Non-pigmented ciliary epithelial cell (primary cell): ENCODE measurements around the gene ABHD17A.

Experiments
- DNase-seq: peaks from one replicate; pipeline ENCODE4 v3.0.0-alpha.2; 2010; ENCODE audit warnings: low read depth

The ABHD17A gene

DNA sequence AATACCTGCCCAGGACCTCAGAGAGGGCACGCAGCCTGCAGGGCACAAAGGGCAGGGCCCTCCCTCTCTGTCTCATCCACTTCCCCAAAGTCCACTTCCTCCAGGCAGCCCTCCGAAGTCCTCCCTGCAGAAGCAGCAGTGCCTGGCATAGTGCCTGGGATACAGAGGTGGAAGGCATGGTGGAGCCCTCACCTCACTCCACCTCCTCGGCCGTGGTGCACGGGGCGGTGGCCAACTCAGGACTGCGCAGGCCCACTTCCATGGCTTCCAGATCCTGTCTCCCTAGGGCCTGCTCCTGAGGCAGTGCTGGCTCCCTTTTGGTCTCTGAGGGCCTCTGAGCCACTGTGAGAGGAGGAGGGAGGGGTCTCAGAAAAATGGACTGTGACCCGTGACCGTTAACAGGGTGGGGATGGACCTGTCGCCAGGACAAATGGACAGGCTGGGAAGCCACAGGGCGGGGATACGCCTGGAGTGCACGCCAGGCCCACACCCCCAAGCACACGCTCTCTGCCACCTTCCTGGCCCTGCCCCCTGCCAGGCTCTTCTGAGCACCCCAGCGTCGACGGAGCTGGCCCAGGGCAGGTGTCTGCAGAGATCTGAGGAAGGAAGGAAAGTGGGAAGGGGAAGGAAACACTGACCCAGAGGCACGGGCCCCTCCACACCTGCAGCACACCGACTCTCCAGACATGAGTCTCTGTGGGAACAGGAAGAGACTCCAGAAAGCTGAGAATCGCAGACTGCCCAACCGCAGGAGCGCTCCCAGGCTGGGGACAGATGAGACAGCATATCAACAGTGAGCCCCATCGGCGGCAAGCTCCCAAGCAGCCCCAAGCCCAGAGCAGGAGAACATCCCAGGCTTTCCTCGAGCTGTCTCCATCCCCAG is 45.4 kb downstream of the ABHD17A start:
- DNase-seq = no peak

DNA sequence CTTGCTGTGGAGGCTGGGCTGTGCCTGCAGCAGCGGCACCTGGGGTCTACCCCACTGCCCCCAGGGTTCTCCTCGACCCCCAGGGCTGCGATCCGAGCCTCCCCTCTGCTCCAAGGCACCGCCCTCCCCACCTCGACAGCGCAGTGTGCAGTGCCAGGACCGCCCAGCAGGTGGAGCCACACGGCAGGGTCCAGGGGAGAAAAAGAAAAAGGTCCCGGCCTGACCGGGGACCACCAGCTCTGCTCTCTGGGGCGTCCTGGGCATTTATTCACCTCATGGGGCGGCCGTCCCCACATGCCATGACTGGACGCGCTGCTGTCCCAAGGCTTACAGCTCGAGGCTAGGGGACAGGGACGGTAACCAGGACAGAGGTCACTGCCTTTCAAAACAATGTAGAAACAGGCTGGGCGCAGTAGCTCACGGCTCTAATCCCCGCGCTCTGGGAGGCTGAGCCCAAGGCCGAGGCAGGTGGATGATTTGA is 47.6 kb downstream of the ABHD17A start:
- DNase-seq = no peak

DNA sequence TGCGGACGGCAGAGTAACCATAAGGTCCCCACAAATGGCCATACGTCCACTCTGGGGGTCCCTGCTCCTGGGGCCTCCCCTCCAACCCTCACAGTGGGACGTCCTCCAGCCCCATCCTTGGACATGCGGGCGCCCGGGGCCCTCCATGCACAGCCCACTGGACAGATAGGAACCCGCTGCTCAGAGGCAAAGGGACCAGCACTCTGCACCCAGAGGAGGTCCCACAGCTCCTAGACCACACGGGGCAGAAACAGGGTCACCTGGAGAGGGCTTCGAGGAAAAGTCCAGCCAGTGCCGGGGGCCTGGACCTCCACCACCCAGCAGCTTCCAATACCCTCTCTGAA is 48.1 kb downstream of the ABHD17A start:
- DNase-seq = no peak

DNA sequence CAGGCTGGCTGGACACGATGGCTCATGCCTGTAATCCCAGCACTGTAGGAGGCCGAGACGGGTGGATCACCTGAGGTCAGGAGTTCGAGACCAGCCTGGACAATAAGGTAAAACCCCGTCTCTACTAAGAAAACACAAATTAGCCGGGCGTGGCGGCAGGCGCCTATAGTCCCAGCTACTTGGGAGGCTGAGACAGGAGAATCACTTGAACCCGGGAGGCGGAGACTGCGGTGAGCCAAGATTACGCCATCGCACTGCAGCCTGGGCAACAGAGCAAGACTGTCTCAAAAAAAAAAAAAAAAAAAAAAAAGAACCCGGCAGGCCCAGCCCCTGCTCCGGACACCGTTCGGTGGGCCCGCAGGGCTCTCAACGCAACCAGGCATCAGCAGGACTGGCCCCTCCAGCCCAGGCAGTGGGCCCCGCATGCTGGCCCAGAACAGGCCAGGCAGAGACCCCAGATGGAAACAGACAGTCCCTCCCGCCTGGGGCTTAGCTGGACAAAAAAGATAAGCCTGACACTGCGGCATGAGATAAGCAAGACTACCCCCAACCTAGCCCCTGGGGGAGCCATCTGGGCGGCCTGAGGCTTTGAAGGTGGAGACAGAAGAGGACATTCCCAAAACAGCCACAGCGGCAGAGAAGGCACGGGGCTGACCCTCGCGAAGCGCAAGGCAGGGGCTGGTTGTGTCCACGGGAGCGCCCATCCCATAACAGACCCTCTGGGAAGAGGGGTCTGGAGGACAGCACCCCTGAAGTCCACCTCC is 48.7 kb downstream of the ABHD17A start:
- DNase-seq = no peak

DNA sequence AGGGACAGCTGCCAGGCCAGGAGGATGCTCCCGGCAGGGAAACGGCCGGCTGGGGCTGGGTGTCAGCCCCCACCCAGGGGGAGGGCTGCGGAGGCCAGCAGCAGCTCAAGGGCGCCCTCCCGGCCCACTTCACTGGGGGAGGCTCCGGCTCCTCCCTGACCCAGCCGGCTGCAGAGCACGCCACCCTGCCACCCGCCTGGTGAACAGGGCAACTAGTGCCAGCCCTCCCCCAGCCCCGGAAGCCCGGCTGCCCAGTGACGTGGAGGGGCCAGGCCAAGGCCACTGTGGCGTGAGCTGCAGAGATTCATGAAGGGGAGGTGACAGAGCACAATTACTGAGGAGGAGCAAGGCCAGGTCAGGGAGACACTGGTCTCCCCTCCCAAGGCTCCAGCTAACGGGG is 51.8 kb downstream of the ABHD17A start:
- DNase-seq = no peak

DNA sequence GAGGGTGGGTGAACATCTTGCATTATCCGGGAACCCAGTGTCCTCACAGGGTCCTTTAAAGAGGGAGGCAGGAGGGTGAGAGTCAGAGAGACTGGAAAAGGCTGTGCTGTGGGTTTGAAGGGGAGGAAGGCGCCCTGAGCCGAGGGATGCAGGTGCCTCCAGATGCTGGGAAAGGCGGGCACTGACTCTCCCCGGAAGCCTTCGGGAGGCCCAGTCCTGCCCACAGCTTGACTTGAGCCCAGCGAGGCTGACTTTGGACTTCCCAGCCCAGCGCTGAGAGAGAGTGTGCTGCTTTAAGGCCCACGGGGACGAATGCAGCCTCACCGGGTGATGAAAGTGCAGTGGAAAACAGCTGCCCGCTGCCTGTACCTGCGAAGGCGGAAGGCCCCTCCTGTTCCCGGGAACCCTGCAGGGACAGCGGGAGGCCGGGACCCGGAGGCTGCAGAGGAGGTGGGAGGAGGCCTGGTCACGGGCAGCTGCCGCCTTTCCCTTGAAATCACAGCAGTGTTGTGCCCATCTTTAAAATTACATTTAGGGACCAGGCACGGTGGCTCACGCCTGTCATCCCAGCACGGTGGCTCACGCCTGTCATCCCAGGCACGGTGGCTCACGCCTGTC is 53.1 kb downstream of the ABHD17A start:
- no peak for DNase-seq

DNA sequence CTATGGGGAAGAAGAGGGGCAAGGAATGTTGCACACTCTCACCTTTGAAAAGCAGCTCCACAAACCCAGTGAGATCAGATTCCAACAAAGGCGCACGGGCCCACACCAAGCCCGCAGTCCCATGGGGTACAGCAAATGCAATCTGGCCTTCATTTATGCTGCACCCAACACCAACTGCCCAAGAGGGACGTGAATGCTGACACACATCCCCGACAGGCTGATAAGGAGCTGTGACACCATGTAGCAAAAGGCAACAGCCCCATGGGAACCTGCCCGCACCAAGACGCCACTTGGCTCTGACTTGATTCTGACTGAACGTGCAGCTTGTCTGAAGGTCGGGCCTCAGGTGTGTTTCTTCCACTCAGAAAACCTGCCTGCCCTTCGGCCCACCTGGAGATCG is 54.3 kb downstream of the ABHD17A start:
- no peak for DNase-seq

DNA sequence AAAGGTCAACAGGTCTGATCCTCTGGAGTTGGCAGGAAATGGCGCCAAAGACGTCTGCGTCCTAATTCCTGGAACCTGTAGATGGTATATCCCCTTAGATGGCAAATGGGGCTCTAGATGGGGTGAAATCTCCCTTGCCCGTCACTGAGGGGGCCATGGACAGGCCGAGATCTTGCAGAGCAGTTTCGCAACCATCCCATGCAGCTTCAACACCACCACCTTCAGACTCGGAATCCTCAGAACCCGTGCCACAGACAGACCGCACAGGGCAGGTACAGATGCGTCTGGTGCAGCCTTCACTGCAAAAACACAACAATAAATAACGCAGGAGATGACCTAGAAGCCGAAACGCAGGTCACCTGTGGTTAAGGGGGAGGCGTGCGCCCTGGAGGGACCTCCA is 54.7 kb downstream of the ABHD17A start:
- DNase-seq = no peak

DNA sequence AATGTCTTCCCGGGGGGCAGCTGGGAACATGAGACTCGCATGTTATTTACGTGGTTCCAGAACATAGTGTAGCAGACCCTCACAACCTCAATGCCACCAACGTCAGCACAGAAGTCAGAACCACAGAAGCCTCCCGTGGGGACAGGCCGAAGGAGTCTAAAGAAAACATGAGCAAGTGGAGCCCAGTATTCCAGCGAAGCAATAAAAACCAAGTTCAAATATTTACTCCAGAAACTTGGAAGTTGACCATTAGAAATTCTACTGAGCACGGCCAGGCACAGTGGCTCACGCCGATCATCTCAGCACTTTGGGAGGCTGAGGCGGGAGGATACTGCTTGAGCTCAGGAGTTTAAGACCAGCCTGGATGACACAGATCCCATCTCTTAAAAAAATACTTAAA is 55.3 kb downstream of the ABHD17A start:
- DNase-seq = no peak

DNA sequence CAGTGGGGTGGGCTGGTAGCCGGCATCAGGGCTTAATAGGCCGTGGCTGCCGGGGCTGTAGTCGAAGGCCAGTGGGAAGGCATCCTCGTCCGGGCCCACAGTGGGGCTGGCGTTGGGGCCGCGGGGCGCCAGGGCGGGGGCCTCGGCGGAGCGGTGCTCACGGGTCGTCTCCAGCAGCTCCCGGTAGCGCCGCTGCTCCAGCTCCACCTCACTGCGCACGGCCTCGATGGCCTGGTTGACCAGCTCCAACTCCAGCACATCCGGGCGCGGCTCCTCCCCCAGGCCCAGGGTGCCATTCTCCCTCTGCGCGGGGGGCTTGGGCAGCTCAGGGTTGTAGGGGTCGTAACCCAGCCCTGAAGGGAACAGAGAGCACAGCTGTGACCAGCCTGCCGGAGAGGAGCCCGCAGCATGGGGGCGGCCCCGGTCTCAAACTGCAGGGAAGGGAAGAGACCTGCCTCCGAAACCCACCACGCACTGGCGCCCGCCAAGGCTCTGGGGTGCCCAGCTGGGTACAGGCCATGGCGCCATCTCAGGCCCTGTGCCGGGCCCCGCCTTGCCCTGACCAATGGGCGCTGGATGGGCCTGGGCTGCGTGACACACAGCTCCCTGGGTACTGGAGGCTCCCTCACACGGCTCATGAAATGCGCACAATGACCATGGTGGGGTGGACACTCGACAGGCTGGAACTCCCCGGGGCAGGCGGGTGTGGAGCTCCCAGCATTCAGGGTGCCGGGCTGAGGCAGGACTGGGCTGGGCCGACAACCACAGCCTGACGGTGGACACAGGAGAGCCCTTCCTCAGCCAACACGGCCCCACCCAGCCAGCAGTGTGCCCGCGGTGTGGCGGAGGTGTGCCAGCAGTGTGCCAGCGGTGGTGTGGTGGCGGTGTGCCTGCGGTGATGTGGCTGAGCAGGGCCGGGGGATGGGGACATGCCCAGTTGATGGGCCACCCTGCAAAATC is 56.7 kb downstream of the ABHD17A start:
- no peak for DNase-seq

DNA sequence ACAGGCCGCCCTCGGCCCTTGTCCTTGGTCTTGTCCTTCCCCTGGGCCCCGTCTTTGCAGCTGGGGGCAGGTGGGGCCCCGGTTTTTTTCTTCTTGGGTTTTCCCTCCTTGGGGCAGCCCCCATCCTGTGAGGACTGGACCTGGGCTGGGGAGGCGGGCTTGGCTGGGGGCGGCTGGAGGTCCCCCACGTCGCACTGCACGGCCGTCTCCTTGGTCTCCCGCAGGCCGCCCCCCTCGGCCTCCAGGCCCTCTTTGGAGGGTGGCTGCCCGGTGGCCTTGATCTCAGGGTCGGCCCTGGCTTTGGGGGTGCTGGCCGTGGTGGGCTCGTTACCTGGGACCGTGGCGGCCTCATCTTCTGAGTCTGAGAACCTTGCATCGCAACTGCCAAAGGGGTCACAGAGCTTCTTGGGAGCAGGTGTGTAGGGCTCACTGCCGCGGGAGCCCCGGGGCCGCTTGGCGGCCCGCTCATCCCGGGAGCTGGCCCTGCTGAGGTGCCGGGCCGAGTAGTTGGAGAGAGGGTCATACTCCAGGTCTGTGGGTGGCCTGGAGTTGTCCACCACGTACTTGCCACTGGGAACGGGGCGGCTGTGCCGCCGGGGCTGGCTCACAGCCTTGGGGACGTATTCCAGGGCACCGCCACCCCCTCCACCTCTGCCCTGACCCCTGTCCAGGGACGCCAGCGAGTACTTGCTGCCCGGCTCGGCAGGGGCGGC is 57.6 kb downstream of the ABHD17A start:
- no peak for DNase-seq
